ENCODE results near the gene MMP24. TPM values are rescaled to one million over a fixed set of nuclear protein-coding genes. Genes with fewer than 3 reads are reported as not detected.
A peak's percentile ranks its signal among the peaks of the same experiment; 100 is the strongest.

MMP24 gene
- total and polyA plus RNA-seq, 2 of the 13 experiments (the other 11 are each of a cell fraction or from before 2014, with no cell fraction given), result 0.29 to 0.35 TPM

GRCh38 chr20:35283441-35284266 is 57.2 kb downstream of the MMP24 start (continued):
- TF ChIP-seq IRF1 (CRISPR knock-in tag; IDR thresholded peaks at IDR 0.05; ENCODE audit: low read depth) (0 out of 2 replicates have a peak, but pooled peaks have one; percentile 60), ZC3H13 (CRISPR knock-in tag; IDR thresholded peaks at IDR 0.05) (0 out of 2 replicates have a peak, but pooled peaks have one; percentile 65), ZNF879 (CRISPR knock-in tag; IDR thresholded peaks at IDR 0.05) (no peak), YY1 (IDR thresholded peaks at IDR 0.05; ENCODE audit: insufficient read depth, insufficient replicate concordance, low read depth, low read length) (no peak), NFAT5 (CRISPR knock-in tag; IDR thresholded peaks at IDR 0.05) (no peak), ISL2 (CRISPR knock-in tag; IDR thresholded peaks at IDR 0.05) (no peak), YEATS4 (CRISPR knock-in tag; IDR thresholded peaks at IDR 0.05; ENCODE audit: borderline replicate concordance) (no peak), CREM (IDR thresholded peaks at IDR 0.05) (no peak), CREM (CRISPR knock-in tag; IDR thresholded peaks at IDR 0.05) (no peak), NR2C2 (CRISPR knock-in tag; IDR thresholded peaks at IDR 0.05; ENCODE audit: borderline replicate concordance) (no peak), SIN3B (IDR thresholded peaks at IDR 0.05; ENCODE audit: low read length) (no peak), ZBTB38 (CRISPR knock-in tag; IDR thresholded peaks at IDR 0.05) (no peak), NR2F6 (IDR thresholded peaks at IDR 0.05) (peak; percentile 3; the same call in 1 of the 2 replicates), NR2F6 (CRISPR knock-in tag; IDR thresholded peaks at IDR 0.05) (no peak), HMG20B (CRISPR knock-in tag; conservative IDR thresholded peaks at IDR 0.05) (no peak), MEF2D (CRISPR knock-in tag; IDR thresholded peaks at IDR 0.05) (no peak), BHLHE40 (IDR thresholded peaks at IDR 0.05; ENCODE audit: low read length) (peak; percentile 70), ZNF331 (CRISPR knock-in tag; IDR thresholded peaks at IDR 0.05) (no peak)
- TF ChIP-seq, protein P1, sequence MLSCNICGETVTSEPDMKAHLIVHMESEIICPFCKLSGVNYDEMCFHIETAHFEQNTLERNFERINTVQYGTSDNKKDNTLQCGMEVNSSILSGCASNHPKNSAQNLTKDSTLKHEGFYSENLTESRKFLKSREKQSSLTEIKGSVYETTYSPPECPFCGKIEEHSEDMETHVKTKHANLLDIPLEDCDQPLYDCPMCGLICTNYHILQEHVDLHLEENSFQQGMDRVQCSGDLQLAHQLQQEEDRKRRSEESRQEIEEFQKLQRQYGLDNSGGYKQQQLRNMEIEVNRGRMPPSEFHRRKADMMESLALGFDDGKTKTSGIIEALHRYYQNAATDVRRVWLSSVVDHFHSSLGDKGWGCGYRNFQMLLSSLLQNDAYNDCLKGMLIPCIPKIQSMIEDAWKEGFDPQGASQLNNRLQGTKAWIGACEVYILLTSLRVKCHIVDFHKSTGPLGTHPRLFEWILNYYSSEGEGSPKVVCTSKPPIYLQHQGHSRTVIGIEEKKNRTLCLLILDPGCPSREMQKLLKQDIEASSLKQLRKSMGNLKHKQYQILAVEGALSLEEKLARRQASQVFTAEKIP (CRISPR knock-in tag; IDR thresholded peaks at IDR 0.05; ENCODE audit: borderline replicate concordance), result no peak
- TF ChIP-seq, protein P2, sequence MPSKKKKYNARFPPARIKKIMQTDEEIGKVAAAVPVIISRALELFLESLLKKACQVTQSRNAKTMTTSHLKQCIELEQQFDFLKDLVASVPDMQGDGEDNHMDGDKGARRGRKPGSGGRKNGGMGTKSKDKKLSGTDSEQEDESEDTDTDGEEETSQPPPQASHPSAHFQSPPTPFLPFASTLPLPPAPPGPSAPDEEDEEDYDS (CRISPR knock-in tag; IDR thresholded peaks at IDR 0.05), result no peak; the same call in 1 of the 2 replicates
- TF ChIP-seq, protein P3, sequence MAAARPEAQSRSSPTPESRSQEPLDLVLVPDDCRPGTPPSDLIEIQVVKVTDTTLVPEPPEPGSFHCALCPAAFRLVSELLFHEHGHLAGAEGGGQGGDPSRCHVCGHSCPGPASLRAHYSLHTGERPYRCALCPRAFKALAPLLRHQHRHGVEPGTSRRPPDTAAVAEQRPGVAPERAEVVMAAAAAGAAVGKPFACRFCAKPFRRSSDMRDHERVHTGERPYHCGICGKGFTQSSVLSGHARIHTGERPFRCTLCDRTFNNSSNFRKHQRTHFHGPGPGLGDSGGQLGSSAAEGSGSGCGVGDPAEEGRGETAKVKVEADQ (CRISPR knock-in tag; IDR thresholded peaks at IDR 0.05; ENCODE audit: borderline replicate concordance), result no peak
- TF ChIP-seq, protein P4, sequence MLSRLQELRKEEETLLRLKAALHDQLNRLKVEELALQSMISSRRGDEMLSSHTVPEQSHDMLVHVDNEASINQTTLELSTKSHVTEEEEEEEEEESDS (CRISPR knock-in tag; IDR thresholded peaks at IDR 0.05; ENCODE audit: borderline replicate concordance), result no peak

Data from HepG2 (cell line).